GM08714 (cell line): ENCODE measurements around the gene STARD10.

Experiments
- H3K4me3 ChIP-seq: fragments of 200-500 bp; sonication (Bioruptor generic); 2 replicates; pipeline ENCODE4 v1.5.1; 2014; ENCODE audit warnings: mild to moderate bottlenecking, low read length, inconsistent platforms
- ZNF274 ChIP-seq: IDR thresholded peaks from 2 replicates; pipeline ENCODE4 v1.6.1; 2012; ENCODE audit warnings: mild to moderate bottlenecking, low read depth, low read length

STARD10 gene

DNA sequence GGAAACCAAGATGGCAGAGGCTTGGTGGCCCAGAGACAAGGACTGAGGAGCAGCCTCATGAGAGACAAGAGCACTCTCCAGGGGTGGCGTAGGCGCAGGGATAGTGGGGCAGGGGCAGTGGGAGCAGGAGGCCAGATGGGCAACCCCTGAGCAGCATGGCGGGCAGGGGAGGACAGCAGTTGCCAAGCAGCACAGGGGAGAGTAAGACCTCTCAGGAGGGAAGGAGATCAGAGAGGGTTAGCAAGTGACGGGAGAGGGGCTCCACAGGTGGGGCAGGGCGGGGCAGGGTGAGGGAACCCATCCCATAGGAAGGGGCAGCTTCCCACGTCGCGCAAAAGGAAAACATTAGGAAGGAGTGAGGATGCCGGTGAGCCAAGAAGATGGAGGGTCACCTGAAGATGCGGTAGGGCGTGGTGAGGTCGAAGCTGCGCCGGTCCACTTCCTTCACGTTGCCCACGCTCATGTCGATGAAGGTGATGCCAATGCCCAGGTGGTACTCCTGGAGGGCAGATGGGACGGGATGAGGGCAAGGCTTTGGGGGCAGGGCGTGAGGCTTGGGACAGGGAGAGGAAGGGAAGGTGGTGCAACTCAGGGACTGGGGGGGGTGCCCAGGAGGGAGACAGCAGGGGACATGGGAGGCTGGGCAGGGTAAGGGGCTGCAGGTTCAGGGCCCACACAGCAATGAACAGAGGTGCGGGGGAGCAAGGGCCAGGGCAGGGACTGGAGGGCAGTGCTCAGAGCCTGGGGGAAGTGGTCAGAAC lies 84.2 kb downstream of the STARD10 start:
- TF ChIP-seq ZNF274, result no peak
- H3K4me3 ChIP-seq, result no peak overlapping the region

DNA sequence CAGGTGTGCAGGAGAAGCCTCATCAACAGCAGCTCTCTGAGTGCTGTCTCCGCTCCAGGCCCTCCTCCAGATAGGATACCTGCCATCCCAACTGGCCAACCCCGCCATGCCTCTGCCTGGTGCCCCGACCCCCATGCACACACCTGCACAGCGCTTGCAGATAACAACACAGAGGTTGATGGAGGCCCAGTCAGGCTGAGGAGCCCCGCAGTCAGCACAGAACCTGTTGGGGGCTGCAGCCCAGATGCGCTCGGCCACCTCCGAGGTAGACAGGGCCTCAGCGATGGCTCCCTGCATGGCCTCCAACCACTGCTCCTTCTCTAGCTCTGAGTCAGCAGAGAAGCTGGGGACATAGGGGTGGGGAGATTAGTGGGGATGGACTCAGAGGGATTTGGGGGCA lies 86.8 kb downstream of the STARD10 start:
- H3K4me3 ChIP-seq, result no peak overlapping the region
- no peak for TF ChIP-seq ZNF274

DNA sequence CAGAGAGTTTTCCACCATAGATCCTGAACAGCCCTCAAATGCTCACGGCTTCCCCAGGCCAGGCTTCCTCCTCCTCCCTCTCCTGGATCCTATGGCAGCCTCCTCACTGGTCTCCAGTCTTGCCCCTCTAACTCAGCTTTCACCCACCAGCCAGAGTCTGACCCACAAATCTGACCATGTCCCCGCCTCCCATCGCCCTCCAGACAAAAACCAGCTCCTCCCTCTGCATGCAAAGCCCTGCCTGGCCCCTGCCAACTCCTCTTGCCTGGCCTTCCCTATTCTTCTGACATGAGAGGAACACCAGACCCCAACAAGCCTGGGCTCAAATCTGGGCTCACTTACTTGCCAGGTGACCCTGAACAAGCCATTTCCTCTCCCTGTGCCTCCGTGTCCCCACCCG lies 87.3 kb downstream of the STARD10 start:
- no peak for TF ChIP-seq ZNF274
- no peak overlapping the region for H3K4me3 ChIP-seq

DNA sequence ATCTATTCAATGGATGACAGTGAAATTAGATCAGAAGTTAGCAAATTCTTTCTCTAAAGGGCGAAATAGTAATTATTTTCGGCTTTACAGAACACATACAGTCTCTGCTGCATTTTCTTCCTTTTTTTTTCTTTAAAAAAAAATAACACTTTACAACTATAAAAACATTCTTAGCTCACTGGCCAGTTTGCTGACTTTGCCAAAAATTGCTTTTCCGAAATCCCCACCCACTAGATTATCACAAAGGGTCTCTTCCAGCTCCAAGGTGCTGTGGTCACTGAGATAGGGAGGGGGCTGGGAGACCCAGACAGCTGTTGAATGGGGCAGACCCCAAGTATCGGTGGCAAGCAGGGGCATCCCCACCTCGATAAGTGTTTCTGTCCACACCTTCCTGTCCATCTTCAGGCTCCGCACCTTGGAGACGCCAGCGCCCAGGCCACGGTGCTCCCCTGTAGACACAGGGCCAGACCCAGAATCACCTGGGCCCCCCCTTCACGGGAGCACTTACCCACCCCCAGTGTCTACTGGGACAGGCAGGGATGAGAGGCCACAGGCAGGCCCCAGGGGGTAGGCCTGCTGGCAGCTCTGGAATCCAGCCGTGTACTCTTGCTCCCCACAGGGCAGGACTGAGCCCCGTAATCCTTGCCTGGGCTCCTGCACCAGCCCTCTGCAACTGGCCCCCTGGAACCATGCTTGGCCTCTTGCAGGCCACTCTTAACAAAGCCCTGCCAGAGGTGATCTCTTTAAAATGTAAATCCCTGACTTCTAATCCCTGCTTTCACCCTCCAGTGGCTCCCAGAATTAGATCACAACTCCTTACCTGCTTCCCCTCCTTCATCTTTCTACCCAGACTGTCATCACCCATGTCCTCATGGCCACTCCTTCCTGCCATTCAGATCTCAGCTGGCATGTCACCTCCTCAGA lies 88.1 kb downstream of the STARD10 start:
- no peak overlapping the region for H3K4me3 ChIP-seq
- TF ChIP-seq ZNF274, result no peak

DNA sequence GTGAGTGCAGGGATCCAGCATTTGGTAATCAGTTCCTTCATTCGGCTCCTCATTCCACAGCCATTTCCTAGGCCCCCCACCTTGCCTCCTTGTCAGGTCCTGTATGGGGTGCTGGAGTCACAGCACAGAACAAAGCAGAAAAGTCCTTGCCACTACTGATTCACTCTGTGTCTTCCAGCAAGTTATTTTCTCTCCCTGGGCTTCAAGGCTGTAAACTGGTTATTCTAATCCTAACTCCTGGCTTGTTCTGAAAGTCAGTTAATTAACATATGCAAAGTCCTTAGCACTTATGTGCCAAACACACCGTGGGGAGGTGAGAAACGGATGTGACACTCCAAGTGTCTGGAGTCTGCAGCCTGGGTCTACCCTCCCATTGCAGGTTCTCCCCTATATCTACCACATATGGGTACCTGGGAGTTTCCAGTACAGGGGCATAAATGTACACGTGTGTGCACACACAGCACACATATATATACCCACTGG lies 89.0 kb downstream of the STARD10 start:
- no peak for TF ChIP-seq ZNF274
- H3K4me3 ChIP-seq, result no peak overlapping the region
